Neural cell (in vitro differentiated cells): ENCODE measurements around the gene SEMA6A. TPM values are rescaled to one million over a fixed set of nuclear protein-coding genes. Genes with fewer than 3 reads are reported as not detected.

Experiments used
- H2AFZ ChIP-seq: fragments of 200-600, 300-800 bp; sonication (generic), shearing (Covaris generic); 2 replicates; pipeline ENCODE4 v1.6.0; 2014; ENCODE audit warnings: low read depth, mild to moderate bottlenecking, antibody characterized with exemption, low read length, moderate library complexity
- H3F3A ChIP-seq: fragments of 200-600 bp; shearing (Covaris generic); 2 replicates; pipeline ENCODE4 v1.6.1; 2016; ENCODE audit warnings: mild to moderate bottlenecking, moderate library complexity, mixed read lengths, antibody characterized with exemption, low read length; ENCODE audit not compliant: insufficient read depth, poor library complexity, severe bottlenecking
- H3K27ac ChIP-seq: fragments of 200-600, 300-800 bp; sonication (generic), shearing (Covaris generic); 2 replicates; pipeline ENCODE4 v1.5.1; 2014; ENCODE audit warnings: mild to moderate bottlenecking, low read length, moderate library complexity
- H3K27me3 ChIP-seq: fragments of 300-800, 200-600 bp; sonication (generic), shearing (Covaris generic); 2 replicates; pipeline ENCODE4 v1.6.0; 2014; ENCODE audit warnings: mild to moderate bottlenecking, low read depth, low read length, moderate library complexity; ENCODE audit not compliant: insufficient read depth
- H3K36me3 ChIP-seq: fragments of 300-800, 200-600 bp; sonication (generic), shearing (Covaris generic); 2 replicates; pipeline ENCODE4 v1.5.1; 2014; ENCODE audit warnings: mild to moderate bottlenecking, antibody characterized with exemption, low read length, moderate library complexity; ENCODE audit not compliant: insufficient read depth
- H3K4me2 ChIP-seq: fragments of 300-800, 200-600 bp; sonication (generic), shearing (Covaris generic); 2 replicates; pipeline ENCODE4 v1.6.0; 2014; ENCODE audit warnings: mild to moderate bottlenecking, low read length
- H3K4me3 ChIP-seq: fragments of 300-800, 200-600 bp; sonication (generic), shearing (Covaris generic); 2 replicates; pipeline ENCODE4 v1.5.1; 2014; ENCODE audit warnings: mild to moderate bottlenecking, low read length, moderate library complexity
- H3K79me2 ChIP-seq: fragments of 200-600 bp; shearing (Covaris generic); replicated peaks from 2 replicates; pipeline ENCODE4 v1.6.0; 2014; ENCODE audit warnings: mild to moderate bottlenecking, low read length, moderate library complexity; ENCODE audit not compliant: insufficient read depth
- H3K9ac ChIP-seq: fragments of 300-800, 200-600 bp; sonication (generic), shearing (Covaris generic); 2 replicates; pipeline ENCODE4 v1.6.1; 2016; ENCODE audit warnings: mild to moderate bottlenecking, low read length, mixed read lengths
- H3K9me2 ChIP-seq: fragments of 200-600 bp; shearing (Covaris generic); 2 replicates; pipeline ENCODE4 v1.6.1; 2016; ENCODE audit warnings: mild to moderate bottlenecking, low read length, mixed read lengths; ENCODE audit not compliant: insufficient read depth
- H3K9me3 ChIP-seq: fragments of 200-600, 300-800 bp; sonication (generic), shearing (Covaris generic); 2 replicates; pipeline ENCODE4 v1.6.1; 2016; ENCODE audit warnings: mild to moderate bottlenecking, mixed run types, low read length, moderate library complexity, mixed read lengths
- H4K20me1 ChIP-seq: fragments of 200-600 bp; shearing (Covaris generic); 2 replicates; pipeline ENCODE4 v1.6.1; 2016; ENCODE audit warnings: mild to moderate bottlenecking, mixed run types; ENCODE audit not compliant: insufficient read depth
- EP300 ChIP-seq: fragments of 450-650 bp; conservative IDR thresholded peaks from 2 replicates; pipeline ENCODE4 v1.6.1; 2014; ENCODE audit warnings: antibody characterized with exemption, mild to moderate bottlenecking, moderate library complexity; ENCODE audit not compliant: poor library complexity, severe bottlenecking
- EZH2 ChIP-seq: fragments of 200-600, 300-800 bp; shearing (Covaris generic), sonication (generic); IDR thresholded peaks from 2 replicates; pipeline ENCODE4 v1.6.1; 2014; ENCODE audit warnings: antibody characterized with exemption, low read length, borderline replicate concordance, mild to moderate bottlenecking; ENCODE audit not compliant: insufficient read depth, poor library complexity, severe bottlenecking
- MXI1 ChIP-seq: fragments of 450-650 bp; conservative IDR thresholded peaks from 2 replicates; pipeline ENCODE4 v1.6.1; 2014; ENCODE audit warnings: antibody characterized with exemption, mild to moderate bottlenecking; ENCODE audit not compliant: poor library complexity, severe bottlenecking
- RAD21 ChIP-seq: fragments of 450-650 bp; conservative IDR thresholded peaks from 2 replicates; pipeline ENCODE4 v1.6.1; 2014; ENCODE audit warnings: antibody characterized with exemption, mild to moderate bottlenecking, moderate library complexity
- REST ChIP-seq: IDR thresholded peaks from 2 replicates; pipeline ENCODE4 v1.6.1; 2012; ENCODE audit warnings: borderline replicate concordance
- SMC3 ChIP-seq: fragments of 450-650 bp; conservative IDR thresholded peaks from 2 replicates; pipeline ENCODE4 v1.6.1; 2014; ENCODE audit warnings: antibody characterized with exemption, mild to moderate bottlenecking, moderate library complexity; ENCODE audit not compliant: poor library complexity
- TAF1 ChIP-seq: IDR thresholded peaks from 2 replicates; pipeline ENCODE4 v1.6.1; 2012; ENCODE audit warnings: low read depth
- polyA plus RNA-seq: library from polyadenylated mRNA; depleted of rRNA; stranded (reverse); fragments of >200 nt; gene quantifications from 2 replicates; pipeline ENCODE4 v1.2.3, GENCODE V29; 2014

Gene SEMA6A
- polyA plus RNA-seq, 1 donor from 2014 or later = 6.5 TPM

- Histone ChIP-seq H3F3A (no peaks in the 10 kb centered on the region), H3K27me3 (no peaks in the 10 kb centered on the region), H3K9me2 (no peaks in the 10 kb centered on the region), H3K9me3 (no peaks in the 10 kb centered on the region), H3K9ac (no peak overlapping the region), H2AFZ (no peak overlapping the region), H4K20me1 (no peaks in the 10 kb centered on the region), H3K79me2 (peaks cover 6% of the 10 kb centered on the region), H3K36me3 (no peaks in the 10 kb centered on the region), H3K27ac (no peak overlapping the region), H3K4me2 (no peak overlapping the region), H3K4me3 (no peak overlapping the region)
- no peak for TF ChIP-seq REST
- TF ChIP-seq MXI1 = no peak
- no peak for TF ChIP-seq TAF1
- TF ChIP-seq EZH2 = no peak
- TF ChIP-seq EP300 = no peak
Measured at GRCh38 chr5:116508835-116509234, 65.8 kb downstream of the SEMA6A start.

GRCh38 chr5:116507941-116508655 lies 66.5 kb downstream of the SEMA6A start:
- no peak overlapping the region for H2AFZ ChIP-seq
- peaks cover 6% of the 10 kb centered on the region for H3K79me2 ChIP-seq
- no peaks in the 10 kb centered on the region for H3K27me3 ChIP-seq
- H3K27ac ChIP-seq = no peak overlapping the region
- H3K36me3 ChIP-seq = no peaks in the 10 kb centered on the region
- H3K9me3 ChIP-seq = no peaks in the 10 kb centered on the region
- H3K9me2 ChIP-seq = no peaks in the 10 kb centered on the region
- TF ChIP-seq MXI1 = no peak
- no peak overlapping the region for H3K9ac ChIP-seq
- no peak overlapping the region for H3K4me2 ChIP-seq
- no peak overlapping the region for H3K4me3 ChIP-seq
- no peaks in the 10 kb centered on the region for H3F3A ChIP-seq
- H4K20me1 ChIP-seq = no peaks in the 10 kb centered on the region

GRCh38 chr5:116507051-116507537 lies 67.5 kb downstream of the SEMA6A start:
- Histone ChIP-seq H3K79me2 (peaks cover 6% of the 10 kb centered on the region), H3K9me3 (no peaks in the 10 kb centered on the region), H3F3A (no peaks in the 10 kb centered on the region), H3K9ac (no peak overlapping the region), H3K9me2 (no peaks in the 10 kb centered on the region), H3K36me3 (no peaks in the 10 kb centered on the region), H3K27ac (no peak overlapping the region), H4K20me1 (no peaks in the 10 kb centered on the region), H3K4me2 (no peak overlapping the region), H2AFZ (no peak overlapping the region), H3K4me3 (no peak overlapping the region), H3K27me3 (no peaks in the 10 kb centered on the region)
- TF ChIP-seq SMC3 (no peak), EZH2 (no peak), RAD21 (no peak), MXI1 (no peak)
